Hepatocyte (in vitro differentiated cells): ENCODE results near the gene RBM8A.

ENCODE experiments used
- EZH2 ChIP-seq: fragments of 200-600 bp; sonication (generic); IDR thresholded peaks from 2 replicates; pipeline ENCODE4 v1.6.1; 2016; ENCODE audit warnings: antibody characterized with exemption, mild to moderate bottlenecking, borderline replicate concordance
- TF ChIP-seq, protein P1 (sequence below): fragments of 200-600 bp; sonication (generic); IDR thresholded peaks from 2 replicates; pipeline ENCODE4 v1.5.1; 2016; ENCODE audit warnings: antibody characterized with exemption, mild to moderate bottlenecking; ENCODE audit not compliant: poor library complexity

DNA sequence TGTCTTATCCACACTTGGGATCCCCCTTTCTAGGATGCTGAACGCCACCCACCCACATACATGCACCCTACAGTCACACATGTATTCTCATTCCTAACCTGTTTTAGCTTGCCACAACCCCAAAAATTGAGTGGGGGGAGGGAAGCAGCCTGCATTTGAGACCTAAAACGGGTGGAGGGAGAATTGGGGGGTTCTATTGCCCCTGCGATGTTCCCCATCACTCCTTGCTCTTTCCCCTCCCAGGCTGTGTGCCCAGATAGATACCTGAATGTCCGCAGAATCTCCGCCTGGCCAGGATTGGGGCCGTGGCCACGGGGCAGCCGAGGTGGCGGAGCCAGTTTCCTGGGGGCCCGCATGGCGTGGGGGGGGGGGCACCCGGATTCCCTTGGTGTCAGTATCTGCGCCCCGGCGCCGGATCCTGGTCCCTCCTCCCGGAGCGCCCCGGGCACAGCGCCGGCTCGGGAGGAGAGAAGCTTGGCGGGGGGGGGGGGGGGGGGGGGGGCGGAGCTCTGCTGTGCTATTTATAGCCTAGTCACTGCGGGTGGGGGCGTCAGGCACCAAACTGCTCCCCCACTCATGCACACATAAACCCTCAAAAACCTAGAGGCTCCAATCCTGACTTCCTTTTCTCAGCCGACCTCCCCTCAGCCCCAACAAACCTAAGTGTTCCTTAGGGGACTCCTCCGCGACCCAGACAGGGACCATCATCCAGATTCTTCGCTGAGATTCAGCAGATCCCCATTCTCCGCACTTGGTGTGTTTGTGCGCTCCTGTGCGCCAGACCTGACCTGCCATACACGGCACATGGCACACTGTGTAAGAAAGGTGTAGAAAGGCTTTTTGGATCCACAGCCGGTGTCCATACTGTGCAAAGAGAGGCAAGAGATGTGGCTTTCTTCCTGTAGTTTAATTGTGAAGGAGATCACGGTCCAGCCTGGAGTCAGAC, 35.1 kb upstream of the RBM8A start:
- TF ChIP-seq, protein P1, sequence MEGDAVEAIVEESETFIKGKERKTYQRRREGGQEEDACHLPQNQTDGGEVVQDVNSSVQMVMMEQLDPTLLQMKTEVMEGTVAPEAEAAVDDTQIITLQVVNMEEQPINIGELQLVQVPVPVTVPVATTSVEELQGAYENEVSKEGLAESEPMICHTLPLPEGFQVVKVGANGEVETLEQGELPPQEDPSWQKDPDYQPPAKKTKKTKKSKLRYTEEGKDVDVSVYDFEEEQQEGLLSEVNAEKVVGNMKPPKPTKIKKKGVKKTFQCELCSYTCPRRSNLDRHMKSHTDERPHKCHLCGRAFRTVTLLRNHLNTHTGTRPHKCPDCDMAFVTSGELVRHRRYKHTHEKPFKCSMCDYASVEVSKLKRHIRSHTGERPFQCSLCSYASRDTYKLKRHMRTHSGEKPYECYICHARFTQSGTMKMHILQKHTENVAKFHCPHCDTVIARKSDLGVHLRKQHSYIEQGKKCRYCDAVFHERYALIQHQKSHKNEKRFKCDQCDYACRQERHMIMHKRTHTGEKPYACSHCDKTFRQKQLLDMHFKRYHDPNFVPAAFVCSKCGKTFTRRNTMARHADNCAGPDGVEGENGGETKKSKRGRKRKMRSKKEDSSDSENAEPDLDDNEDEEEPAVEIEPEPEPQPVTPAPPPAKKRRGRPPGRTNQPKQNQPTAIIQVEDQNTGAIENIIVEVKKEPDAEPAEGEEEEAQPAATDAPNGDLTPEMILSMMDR = no peak
- TF ChIP-seq EZH2 = no peak
